KMS-11 (cell line): ENCODE results near the gene EPHA5.
A peak's percentile ranks its signal among the peaks of the same experiment; 100 is the strongest.

Source experiments
- H2AFZ ChIP-seq: fragments of 200-600 bp; sonication (generic); 2 replicates; pipeline ENCODE4 v1.6.1; 2016; ENCODE audit warnings: antibody characterized with exemption, mixed run types, low read depth
- H3K27ac ChIP-seq: fragments of 200-600 bp; sonication (generic); 2 replicates; pipeline ENCODE4 v1.6.1; 2016; ENCODE audit warnings: mild to moderate bottlenecking, mixed run types
- H3K27me3 ChIP-seq: fragments of 200-600 bp; sonication (generic); 2 replicates; pipeline ENCODE4 v1.6.1; 2017; ENCODE audit warnings: mild to moderate bottlenecking, low read depth, mixed run types, moderate library complexity; ENCODE audit not compliant: insufficient read depth
- H3K36me3 ChIP-seq: fragments of 200-600 bp; sonication (generic); 2 replicates; pipeline ENCODE4 v1.6.1; 2017; ENCODE audit warnings: mild to moderate bottlenecking, mixed run types; ENCODE audit not compliant: insufficient read depth
- H3K4me1 ChIP-seq: fragments of 200-600 bp; sonication (generic); 2 replicates; pipeline ENCODE4 v1.6.1; 2016; ENCODE audit warnings: mild to moderate bottlenecking, low read depth, mixed run types; ENCODE audit not compliant: poor library complexity, severe bottlenecking
- H3K4me2 ChIP-seq: fragments of 200-600 bp; sonication (generic); 2 replicates; pipeline ENCODE4 v1.7.0; 2016; ENCODE audit warnings: mild to moderate bottlenecking, mixed run types
- H3K4me3 ChIP-seq: fragments of 200-600 bp; sonication (generic); IDR thresholded peaks from 2 replicates; pipeline ENCODE4 v1.6.1; 2017; ENCODE audit warnings: low read depth, low read length, mixed read lengths; ENCODE audit not compliant: insufficient read depth
- H3K79me2 ChIP-seq: fragments of 200-600 bp; sonication (generic); 2 replicates; pipeline ENCODE4 v1.6.1; 2016; ENCODE audit warnings: low read depth, mixed run types; ENCODE audit not compliant: insufficient read depth
- H3K9ac ChIP-seq: fragments of 200-600 bp; sonication (generic); 2 replicates; pipeline ENCODE4 v1.6.1; 2016; ENCODE audit warnings: mild to moderate bottlenecking, mixed run types
- H4K20me1 ChIP-seq: fragments of 200-600 bp; sonication (generic); 2 replicates; pipeline ENCODE4 v1.6.1; 2016; ENCODE audit warnings: mild to moderate bottlenecking, mixed run types; ENCODE audit not compliant: insufficient read depth
- CTCF ChIP-seq: fragments of 200-600 bp; sonication (generic); conservative IDR thresholded peaks from 2 replicates; pipeline ENCODE4 v1.6.1; 2017; ENCODE audit warnings: low read depth, mild to moderate bottlenecking, antibody characterized with exemption, low read length, moderate library complexity, mixed read lengths

Gene EPHA5

DNA sequence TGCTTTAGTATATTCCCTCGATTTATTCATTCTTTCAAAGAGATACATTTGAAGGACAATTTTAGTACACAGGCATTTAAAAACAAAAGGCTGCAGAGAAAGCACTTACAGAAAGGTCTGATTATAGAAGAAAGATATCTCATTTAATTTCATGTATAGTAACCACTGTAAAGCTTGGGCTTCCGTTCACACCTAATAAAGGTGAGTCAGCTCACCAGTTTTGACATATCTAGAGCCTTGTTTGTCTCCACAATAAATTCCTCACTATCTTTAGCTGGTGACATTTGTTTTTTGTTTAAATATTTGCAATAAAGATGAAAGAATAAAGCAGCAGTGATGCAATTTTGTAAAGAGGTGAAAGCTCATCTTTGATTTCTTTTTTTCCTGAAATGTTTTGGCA, 1.1 kb upstream of the EPHA5 start:
- Histone ChIP-seq H3K4me2 (no peak overlapping the region), H3K27me3 (no peaks in the 10 kb centered on the region), H3K4me3 (no peak overlapping the region), H3K4me1 (no peaks in the 10 kb centered on the region), H3K27ac (no peak overlapping the region), H2AFZ (no peak overlapping the region), H4K20me1 (no peaks in the 10 kb centered on the region), H3K9ac (no peak overlapping the region), H3K79me2 (no peaks in the 10 kb centered on the region), H3K36me3 (no peaks in the 10 kb centered on the region)
- TF ChIP-seq CTCF, result no peak

DNA sequence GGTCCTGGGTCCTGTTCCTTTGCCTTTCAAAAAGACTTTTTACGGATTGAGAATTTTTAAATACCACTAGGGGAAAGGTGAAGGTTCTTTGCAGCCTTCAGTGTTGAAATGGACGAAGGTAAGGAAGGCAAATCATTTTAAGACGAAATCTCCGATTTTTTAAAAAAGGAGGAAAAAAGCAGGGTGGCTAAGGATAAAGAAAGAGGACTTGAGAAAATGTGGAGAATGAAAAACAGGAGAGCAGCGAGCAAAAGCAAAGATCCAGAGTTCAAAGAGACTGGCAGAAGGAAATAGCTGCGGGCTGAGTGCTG, 314 bp downstream of the EPHA5 start:
- no peaks in the 10 kb centered on the region for H4K20me1 ChIP-seq
- peak overlapping the region; percentile 57; the same call in 1 of the 2 replicates for H2AFZ ChIP-seq
- no peaks in the 10 kb centered on the region for H3K36me3 ChIP-seq
- peak overlapping the region; percentile 44 for H3K4me2 ChIP-seq
- H3K79me2 ChIP-seq, result no peaks in the 10 kb centered on the region
- no peak overlapping the region for H3K4me3 ChIP-seq
- H3K27ac ChIP-seq, result no peak overlapping the region
- H3K9ac ChIP-seq, result no peak overlapping the region; the same call in 1 of the 2 replicates
- no peaks in the 10 kb centered on the region for H3K27me3 ChIP-seq
- TF ChIP-seq CTCF, result no peak
- H3K4me1 ChIP-seq, result no peaks in the 10 kb centered on the region

GRCh38 chr4:65669111-65670019, 924 bp downstream of the EPHA5 start:
- H3K4me3 ChIP-seq, result no peak overlapping the region
- H3K9ac ChIP-seq, result no peak overlapping the region; the same call in 1 of the 2 replicates
- H3K27ac ChIP-seq, result no peak overlapping the region
- H3K36me3 ChIP-seq, result no peaks in the 10 kb centered on the region
- H2AFZ ChIP-seq, result peak overlapping the region; percentile 57; the same call in 1 of the 2 replicates
- no peak for TF ChIP-seq CTCF
- H3K4me2 ChIP-seq, result peak overlapping the region; percentile 44
- no peaks in the 10 kb centered on the region for H3K79me2 ChIP-seq
- no peaks in the 10 kb centered on the region for H3K4me1 ChIP-seq
- H3K27me3 ChIP-seq, result no peaks in the 10 kb centered on the region
- H4K20me1 ChIP-seq, result no peaks in the 10 kb centered on the region

DNA sequence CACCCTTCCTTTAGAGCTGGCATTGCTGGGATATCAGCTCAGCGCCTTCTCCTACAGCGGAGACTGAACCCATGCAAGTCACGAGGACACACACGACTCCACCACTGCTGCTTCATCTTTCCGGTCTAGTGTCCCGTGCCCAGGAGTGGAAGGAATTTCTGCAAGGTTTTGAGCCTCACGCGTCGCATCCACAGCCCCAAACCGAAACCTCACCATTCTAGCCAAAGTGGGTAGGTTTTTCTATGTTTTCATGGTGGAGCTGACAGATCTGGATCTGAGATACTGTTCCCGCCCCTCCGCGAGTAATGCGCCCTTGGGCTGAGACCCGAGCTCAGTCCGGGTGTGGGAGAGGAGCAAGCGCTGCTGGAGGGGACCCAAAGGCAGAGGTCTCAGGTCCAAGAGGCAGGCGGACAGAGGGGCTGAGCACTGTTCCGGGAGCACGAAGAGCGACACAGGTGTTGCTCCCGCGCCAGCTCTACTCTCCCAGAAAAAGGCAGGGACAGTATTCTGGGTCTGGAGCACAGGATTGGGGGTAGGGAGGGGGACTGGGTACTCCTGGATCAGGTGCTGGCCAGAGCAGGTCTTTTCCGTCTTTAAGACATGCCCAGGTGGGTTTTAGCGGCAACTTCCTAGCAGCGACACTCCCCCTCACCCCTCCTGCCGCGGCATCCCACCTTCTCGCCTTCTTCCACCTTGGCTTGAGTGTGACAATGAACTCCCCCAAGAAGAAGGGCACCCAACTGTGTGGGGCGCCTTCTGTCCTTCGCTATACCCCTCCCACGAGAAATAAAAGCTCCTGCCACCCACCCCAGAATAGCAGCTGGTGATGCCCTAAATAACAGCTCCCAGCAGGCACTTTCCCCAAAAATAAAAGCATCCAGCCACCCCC, 1.8 kb downstream of the EPHA5 start:
- Histone ChIP-seq H3K4me3 (no peak overlapping the region), H4K20me1 (no peaks in the 10 kb centered on the region), H3K27me3 (no peaks in the 10 kb centered on the region), H2AFZ (no peak overlapping the region), H3K4me2 (no peak overlapping the region), H3K79me2 (no peaks in the 10 kb centered on the region), H3K4me1 (no peaks in the 10 kb centered on the region), H3K9ac (no peak overlapping the region), H3K27ac (no peak overlapping the region), H3K36me3 (no peaks in the 10 kb centered on the region; the same call in 1 of the 2 replicates)
- no peak for TF ChIP-seq CTCF
